NCI-H748 (cell line): ENCODE measurements around the gene TNS3.

Experiments used
- DNase-seq: peaks from one replicate; lab custom pipeline; 2025; ENCODE audit not compliant: unreplicated experiment; lab: John Stamatoyannopoulos, UW

TNS3 gene

GRCh38 chr7:47490501-47491265, 91.2 kb downstream of the TNS3 start:
- no peak for DNase-seq

- no peak for DNase-seq
These were observed 92.3 kb downstream of the TNS3 start for GRCh38 chr7:47489624-47490023.

GRCh38 chr7:47488969-47489342, 93.0 kb downstream of the TNS3 start:
- DNase-seq = no peak

- DNase-seq = no peak
These were observed 93.5 kb downstream of the TNS3 start for GRCh38 chr7:47488201-47488968.

- peak; percentile 59 for DNase-seq
These were observed 96.1 kb downstream of the TNS3 start for GRCh38 chr7:47485640-47486435.

GRCh38 chr7:47484923-47485639, 96.8 kb downstream of the TNS3 start:
- no peak for DNase-seq

- DNase-seq = no peak
These were observed 97.5 kb downstream of the TNS3 start for GRCh38 chr7:47484457-47484856.

- no peak for DNase-seq
These were observed 98.2 kb downstream of the TNS3 start for GRCh38 chr7:47483604-47484273.

GRCh38 chr7:47482013-47482875, 99.7 kb downstream of the TNS3 start:
- DNase-seq = no peak

- no peak for DNase-seq
These were observed 100.3 kb downstream of the TNS3 start for GRCh38 chr7:47481541-47482012.

GRCh38 chr7:47480576-47481538, 101.1 kb downstream of the TNS3 start:
- peak; percentile 49 for DNase-seq

- DNase-seq = peak; percentile 45
These were observed 101.9 kb downstream of the TNS3 start for GRCh38 chr7:47479821-47480575.

GRCh38 chr7:47478926-47479711, 102.8 kb downstream of the TNS3 start:
- no peak for DNase-seq

GRCh38 chr7:47478017-47478344, 103.9 kb downstream of the TNS3 start:
- DNase-seq = no peak

- DNase-seq = peak; percentile 82
These were observed 104.5 kb downstream of the TNS3 start for GRCh38 chr7:47477191-47478016.

GRCh38 chr7:47475880-47476227, 106.1 kb downstream of the TNS3 start:
- DNase-seq = no peak
